HepG2 (cell line): ENCODE data around the gene VEGFA. TPM values are rescaled to one million over a fixed set of nuclear protein-coding genes. Genes with fewer than 3 reads are reported as not detected.

Experiments used
- ATM ChIP-seq: fragments of 450-650 bp; IDR thresholded peaks from 2 replicates; pipeline ENCODE4 v1.7.1; 2017; ENCODE audit warnings: mild to moderate bottlenecking, borderline replicate concordance
- DPF2 ChIP-seq: sonication (generic); formaldehyde crosslinking; IDR thresholded peaks from 2 replicates; pipeline ENCODE4 v1.4.0; 2020; ENCODE audit warnings: mild to moderate bottlenecking, low read depth, missing genetic modification reagents, borderline replicate concordance
- MEF2D ChIP-seq: sonication (generic); formaldehyde crosslinking; IDR thresholded peaks from 2 replicates; pipeline ENCODE4 v1.5.1; 2020; ENCODE audit warnings: mild to moderate bottlenecking, missing genetic modification reagents
- MEIS1 ChIP-seq: sonication (generic); formaldehyde crosslinking; IDR thresholded peaks from 2 replicates; pipeline ENCODE4 v1.9.0; 2021; ENCODE audit warnings: mild to moderate bottlenecking, missing genetic modification reagents, moderate library complexity, borderline replicate concordance
- RFX5 ChIP-seq: IDR thresholded peaks from 2 replicates; pipeline ENCODE4 v1.6.1; 2011; ENCODE audit warnings: low read depth, low read length, improper control_type of control experiment
- ZNF205 ChIP-seq: IDR thresholded peaks from 2 replicates; pipeline ENCODE4 v1.6.1; 2018; ENCODE audit warnings: missing biosample characterization, missing genetic modification reagents
- ZNF263 ChIP-seq: sonication (generic); formaldehyde crosslinking; IDR thresholded peaks from 2 replicates; pipeline ENCODE4 v1.4.0; 2020; ENCODE audit warnings: missing genetic modification reagents
- ZNF460 ChIP-seq: sonication (generic); formaldehyde crosslinking; IDR thresholded peaks from 2 replicates; pipeline ENCODE4 v1.5.1; 2020; ENCODE audit warnings: missing genetic modification reagents, mild to moderate bottlenecking, borderline replicate concordance
- polyA plus RNA-seq, 8 experiments: library from polyadenylated mRNA; depleted of rRNA in 3 of 8; stranded (reverse) in 7 of 8; unstranded in 1 of 8; fragments of >200 nt; fragmentation: Illumina TruSeq in 4 of 8; extraction: Trizol in 4 of 8; gene quantifications; 2 replicates each; pipeline versions ENCODE4 v1.2.1 to v1.2.3, GENCODE V29; 2011 to 2016; ENCODE audit warnings: low read depth in 4 of 8, missing spikeins in 1 of 8, mixed read lengths in 1 of 8; ENCODE audit not compliant: insufficient read depth in 1 of 8
- total RNA-seq, 5 experiments: library from RNA; depleted of rRNA; stranded (reverse); fragments of >200 nt; fragmentation: Illumina TruSeq; extraction: Trizol; gene quantifications; 2 replicates each; pipeline ENCODE4 v1.2.3, GENCODE V29; 2016; ENCODE audit warnings: low read depth in 1 of 5
- TF ChIP-seq, protein P1 (sequence below): sonication (generic); formaldehyde crosslinking; IDR thresholded peaks from 2 replicates; pipeline ENCODE4 v1.4.0; 2020; ENCODE audit warnings: mild to moderate bottlenecking, missing genetic modification reagents
- TF ChIP-seq, protein P2 (sequence below): sonication (generic); formaldehyde crosslinking; conservative IDR thresholded peaks from 2 replicates; pipeline ENCODE4 v1.4.0; 2020; ENCODE audit warnings: missing genetic modification reagents
- TF ChIP-seq, protein P3 (sequence below): sonication (generic); formaldehyde crosslinking; IDR thresholded peaks from 2 replicates; pipeline ENCODE4 v1.4.0; 2020; ENCODE audit warnings: missing genetic modification reagents, borderline replicate concordance
- TF ChIP-seq, protein P4 (sequence below): sonication (generic); formaldehyde crosslinking; IDR thresholded peaks from 2 replicates; pipeline ENCODE4 v1.5.1; 2020; ENCODE audit warnings: missing genetic modification reagents, mild to moderate bottlenecking, borderline replicate concordance
- TF ChIP-seq, protein P5 (sequence below): sonication (generic); formaldehyde crosslinking; IDR thresholded peaks from 2 replicates; pipeline ENCODE4 v1.4.0; 2020; ENCODE audit warnings: missing genetic modification reagents

Gene VEGFA
- total and polyA plus RNA-seq, 2 of the 13 experiments (the other 11 are each of a cell fraction or from before 2014, with no cell fraction given) = 68.1 to 629 TPM

DNA sequence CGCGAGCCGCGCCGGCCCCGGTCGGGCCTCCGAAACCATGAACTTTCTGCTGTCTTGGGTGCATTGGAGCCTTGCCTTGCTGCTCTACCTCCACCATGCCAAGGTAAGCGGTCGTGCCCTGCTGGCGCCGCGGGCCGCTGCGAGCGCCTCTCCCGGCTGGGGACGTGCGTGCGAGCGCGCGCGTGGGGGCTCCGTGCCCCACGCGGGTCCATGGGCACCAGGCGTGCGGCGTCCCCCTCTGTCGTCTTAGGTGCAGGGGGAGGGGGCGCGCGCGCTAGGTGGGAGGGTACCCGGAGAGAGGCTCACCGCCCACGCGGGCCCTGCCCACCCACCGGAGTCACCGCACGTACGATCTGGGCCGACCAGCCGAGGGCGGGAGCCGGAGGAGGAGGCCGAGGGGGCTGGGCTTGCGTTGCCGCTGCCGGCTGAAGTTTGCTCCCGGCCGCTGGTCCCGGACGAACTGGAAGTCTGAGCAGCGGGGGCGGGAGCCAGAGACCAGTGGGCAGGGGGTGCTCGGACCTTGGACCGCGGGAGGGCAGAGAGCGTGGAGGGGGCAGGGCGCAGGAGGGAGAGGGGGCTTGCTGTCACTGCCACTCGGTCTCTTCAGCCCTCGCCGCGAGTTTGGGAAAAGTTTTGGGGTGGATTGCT, 1.3 kb downstream of the VEGFA start (continued):
- TF ChIP-seq, protein P1, sequence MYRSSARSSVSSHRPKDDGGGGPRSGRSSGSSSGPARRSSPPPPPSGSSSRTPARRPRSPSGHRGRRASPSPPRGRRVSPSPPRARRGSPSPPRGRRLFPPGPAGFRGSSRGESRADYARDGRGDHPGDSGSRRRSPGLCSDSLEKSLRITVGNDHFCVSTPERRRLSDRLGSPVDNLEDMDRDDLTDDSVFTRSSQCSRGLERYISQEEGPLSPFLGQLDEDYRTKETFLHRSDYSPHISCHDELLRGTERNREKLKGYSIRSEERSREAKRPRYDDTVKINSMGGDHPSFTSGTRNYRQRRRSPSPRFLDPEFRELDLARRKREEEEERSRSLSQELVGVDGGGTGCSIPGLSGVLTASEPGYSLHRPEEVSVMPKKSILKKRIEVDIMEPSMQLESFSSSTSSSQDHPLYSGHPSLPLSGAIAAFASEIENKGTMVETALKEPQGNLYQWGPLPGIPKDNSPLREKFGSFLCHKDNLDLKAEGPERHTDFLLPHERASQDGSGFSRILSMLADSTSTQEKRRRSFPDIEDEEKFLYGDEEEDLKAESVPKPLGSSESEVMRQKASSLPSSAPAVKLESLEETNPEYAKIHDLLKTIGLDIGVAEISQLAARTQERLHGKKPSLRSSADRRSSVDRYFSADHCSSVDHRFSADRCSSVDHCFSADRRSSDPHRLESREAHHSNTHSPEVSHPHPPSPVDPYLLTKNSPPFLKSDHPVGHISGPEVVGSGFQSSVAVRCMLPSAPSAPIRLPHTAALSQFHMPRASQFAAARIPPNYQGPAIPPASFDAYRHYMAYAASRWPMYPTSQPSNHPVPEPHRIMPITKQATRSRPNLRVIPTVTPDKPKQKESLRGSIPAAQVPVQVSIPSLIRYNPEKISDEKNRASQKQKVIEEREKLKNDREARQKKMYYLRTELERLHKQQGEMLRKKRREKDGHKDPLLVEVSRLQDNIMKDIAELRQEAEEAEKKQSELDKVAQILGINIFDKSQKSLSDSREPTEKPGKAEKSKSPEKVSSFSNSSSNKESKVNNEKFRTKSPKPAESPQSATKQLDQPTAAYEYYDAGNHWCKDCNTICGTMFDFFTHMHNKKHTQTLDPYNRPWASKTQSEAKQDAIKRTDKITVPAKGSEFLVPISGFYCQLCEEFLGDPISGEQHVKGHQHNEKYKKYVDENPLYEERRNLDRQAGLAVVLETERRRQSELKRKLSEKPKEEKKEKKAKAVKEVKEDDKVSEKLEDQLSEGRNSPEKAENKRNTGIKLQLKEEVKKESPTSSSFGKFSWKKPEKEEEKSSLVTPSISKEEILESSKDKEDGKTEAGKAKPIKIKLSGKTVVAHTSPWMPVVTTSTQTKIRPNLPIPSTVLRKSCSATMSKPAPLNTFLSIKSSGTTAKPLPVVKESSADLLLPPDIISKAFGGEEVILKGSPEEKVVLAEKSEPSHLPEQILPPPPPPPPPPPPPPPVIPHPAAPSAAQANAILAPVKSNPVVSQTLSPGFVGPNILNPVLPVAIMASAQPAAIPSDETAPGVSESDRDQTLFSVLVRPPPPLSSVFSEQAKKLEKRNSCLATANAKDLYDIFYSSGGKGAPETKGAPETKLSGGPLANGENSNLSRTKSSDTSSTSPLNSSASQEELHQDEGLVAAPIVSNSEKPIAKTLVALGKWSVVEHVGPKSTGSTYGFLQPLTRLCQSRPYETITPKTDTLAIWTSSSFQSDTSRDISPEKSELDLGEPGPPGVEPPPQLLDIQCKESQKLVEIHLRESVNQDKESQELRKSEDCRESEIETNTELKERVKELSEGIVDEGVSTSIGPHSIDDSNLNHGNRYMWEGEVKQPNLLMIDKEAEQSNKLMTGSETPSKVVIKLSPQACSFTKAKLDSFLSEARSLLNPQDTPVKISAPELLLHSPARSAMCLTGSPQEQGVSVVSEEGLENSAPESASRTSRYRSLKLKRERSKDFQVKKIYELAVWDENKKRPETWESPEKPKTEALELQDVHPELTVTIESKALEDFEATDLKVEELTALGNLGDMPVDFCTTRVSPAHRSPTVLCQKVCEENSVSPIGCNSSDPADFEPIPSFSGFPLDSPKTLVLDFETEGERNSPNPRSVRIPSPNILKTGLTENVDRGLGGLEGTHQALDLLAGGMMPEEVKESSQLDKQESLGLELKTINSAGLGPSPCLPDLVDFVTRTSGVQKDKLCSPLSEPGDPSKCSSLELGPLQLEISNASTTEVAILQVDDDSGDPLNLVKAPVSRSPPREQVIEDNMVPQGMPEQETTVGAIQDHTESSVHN (CRISPR knock-in tag) = no peak
- TF ChIP-seq ZNF263 (CRISPR knock-in tag) = peak; percentile 73
- TF ChIP-seq, protein P2, sequence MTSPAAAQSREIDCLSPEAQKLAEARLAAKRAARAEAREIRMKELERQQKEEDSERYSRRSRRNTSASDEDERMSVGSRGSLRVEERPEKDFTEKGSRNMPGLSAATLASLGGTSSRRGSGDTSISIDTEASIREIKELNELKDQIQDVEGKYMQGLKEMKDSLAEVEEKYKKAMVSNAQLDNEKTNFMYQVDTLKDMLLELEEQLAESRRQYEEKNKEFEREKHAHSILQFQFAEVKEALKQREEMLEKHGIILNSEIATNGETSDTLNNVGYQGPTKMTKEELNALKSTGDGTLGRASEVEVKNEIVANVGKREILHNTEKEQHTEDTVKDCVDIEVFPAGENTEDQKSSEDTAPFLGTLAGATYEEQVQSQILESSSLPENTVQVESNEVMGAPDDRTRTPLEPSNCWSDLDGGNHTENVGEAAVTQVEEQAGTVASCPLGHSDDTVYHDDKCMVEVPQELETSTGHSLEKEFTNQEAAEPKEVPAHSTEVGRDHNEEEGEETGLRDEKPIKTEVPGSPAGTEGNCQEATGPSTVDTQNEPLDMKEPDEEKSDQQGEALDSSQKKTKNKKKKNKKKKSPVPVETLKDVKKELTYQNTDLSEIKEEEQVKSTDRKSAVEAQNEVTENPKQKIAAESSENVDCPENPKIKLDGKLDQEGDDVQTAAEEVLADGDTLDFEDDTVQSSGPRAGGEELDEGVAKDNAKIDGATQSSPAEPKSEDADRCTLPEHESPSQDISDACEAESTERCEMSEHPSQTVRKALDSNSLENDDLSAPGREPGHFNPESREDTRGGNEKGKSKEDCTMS (CRISPR knock-in tag) = no peak
- TF ChIP-seq DPF2 = no peak
- peak; percentile 76; the same call in 1 of the 2 replicates for TF ChIP-seq MEIS1 (CRISPR knock-in tag)
- TF ChIP-seq, protein P3, sequence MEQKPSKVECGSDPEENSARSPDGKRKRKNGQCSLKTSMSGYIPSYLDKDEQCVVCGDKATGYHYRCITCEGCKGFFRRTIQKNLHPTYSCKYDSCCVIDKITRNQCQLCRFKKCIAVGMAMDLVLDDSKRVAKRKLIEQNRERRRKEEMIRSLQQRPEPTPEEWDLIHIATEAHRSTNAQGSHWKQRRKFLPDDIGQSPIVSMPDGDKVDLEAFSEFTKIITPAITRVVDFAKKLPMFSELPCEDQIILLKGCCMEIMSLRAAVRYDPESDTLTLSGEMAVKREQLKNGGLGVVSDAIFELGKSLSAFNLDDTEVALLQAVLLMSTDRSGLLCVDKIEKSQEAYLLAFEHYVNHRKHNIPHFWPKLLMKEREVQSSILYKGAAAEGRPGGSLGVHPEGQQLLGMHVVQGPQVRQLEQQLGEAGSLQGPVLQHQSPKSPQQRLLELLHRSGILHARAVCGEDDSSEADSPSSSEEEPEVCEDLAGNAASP (CRISPR knock-in tag) = peak; percentile 33; the same call in 1 of the 2 replicates
- no peak for TF ChIP-seq ZNF460 (CRISPR knock-in tag)
- no peak for TF ChIP-seq ATM
- 0 out of 2 replicates have a peak, but pooled peaks have one; percentile 58 for TF ChIP-seq MEF2D
- TF ChIP-seq ZNF205 (CRISPR knock-in tag) = no peak
- TF ChIP-seq, protein P4, sequence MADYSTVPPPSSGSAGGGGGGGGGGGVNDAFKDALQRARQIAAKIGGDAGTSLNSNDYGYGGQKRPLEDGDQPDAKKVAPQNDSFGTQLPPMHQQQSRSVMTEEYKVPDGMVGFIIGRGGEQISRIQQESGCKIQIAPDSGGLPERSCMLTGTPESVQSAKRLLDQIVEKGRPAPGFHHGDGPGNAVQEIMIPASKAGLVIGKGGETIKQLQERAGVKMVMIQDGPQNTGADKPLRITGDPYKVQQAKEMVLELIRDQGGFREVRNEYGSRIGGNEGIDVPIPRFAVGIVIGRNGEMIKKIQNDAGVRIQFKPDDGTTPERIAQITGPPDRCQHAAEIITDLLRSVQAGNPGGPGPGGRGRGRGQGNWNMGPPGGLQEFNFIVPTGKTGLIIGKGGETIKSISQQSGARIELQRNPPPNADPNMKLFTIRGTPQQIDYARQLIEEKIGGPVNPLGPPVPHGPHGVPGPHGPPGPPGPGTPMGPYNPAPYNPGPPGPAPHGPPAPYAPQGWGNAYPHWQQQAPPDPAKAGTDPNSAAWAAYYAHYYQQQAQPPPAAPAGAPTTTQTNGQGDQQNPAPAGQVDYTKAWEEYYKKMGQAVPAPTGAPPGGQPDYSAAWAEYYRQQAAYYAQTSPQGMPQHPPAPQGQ = no peak
- no peak for TF ChIP-seq RFX5
- TF ChIP-seq, protein P5, sequence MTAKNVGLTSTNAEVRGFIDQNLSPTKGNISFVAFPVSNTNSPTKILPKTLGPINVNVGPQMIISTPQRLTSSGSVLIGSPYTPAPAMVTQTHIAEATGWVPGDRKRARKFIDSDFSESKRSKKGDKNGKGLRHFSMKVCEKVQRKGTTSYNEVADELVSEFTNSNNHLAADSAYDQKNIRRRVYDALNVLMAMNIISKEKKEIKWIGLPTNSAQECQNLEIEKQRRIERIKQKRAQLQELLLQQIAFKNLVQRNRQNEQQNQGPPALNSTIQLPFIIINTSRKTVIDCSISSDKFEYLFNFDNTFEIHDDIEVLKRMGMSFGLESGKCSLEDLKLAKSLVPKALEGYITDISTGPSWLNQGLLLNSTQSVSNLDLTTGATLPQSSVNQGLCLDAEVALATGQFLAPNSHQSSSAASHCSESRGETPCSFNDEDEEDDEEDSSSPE = peak; percentile 77; the same call in 1 of the 2 replicates
